Activated gamma-delta T cell treated with anti-CD3 and anti-CD28 coated beads, Interleukin-2, amount 50 U/mL, for 16 hours (primary cell): ENCODE results near the gene CENPVL2.
"Not testable (repeated sequence)": the region's sequence is repeated elsewhere in the genome, so short reads cannot be mapped to it uniquely, and the experiment has no call there.

ENCODE experiments used
- DNase-seq: peaks from one replicate; pipeline ENCODE4 v3.0.0-alpha.2; 2020; ENCODE audit warnings: low read depth

CENPVL2 gene

GRCh38 chrX:51682720-51683062 is at the start of gene CENPVL2:
Gene CENPVL2, minus strand, starts transcription at chrX:51682831. Its CDS starts 0 bp downstream, at chrX:51682831.
- DNase-seq: not testable (repeated sequence)

- no peak for DNase-seq
These were observed 45.6 kb upstream of the CENPVL2 start for GRCh38 chrX:51728202-51728601.

GRCh38 chrX:51712943-51713647 is 30.5 kb upstream of the CENPVL2 start:
- not testable (repeated sequence) for DNase-seq

- DNase-seq: not testable (repeated sequence)
These were observed 27.9 kb upstream of the CENPVL2 start, which contains the start of gene CENPVL1 for GRCh38 chrX:51710277-51711164. Gene CENPVL1, plus strand, starts transcription at chrX:51710512. Its CDS starts 0 bp downstream, at chrX:51710512.

GRCh38 chrX:51697397-51697796 is 14.8 kb upstream of the CENPVL2 start:
- no peak for DNase-seq

GRCh38 chrX:51694254-51694653 is 11.6 kb upstream of the CENPVL2 start:
- DNase-seq: no peak

- not testable (repeated sequence) for DNase-seq
These were observed 567 bp downstream of the CENPVL2 start for GRCh38 chrX:51681808-51682719.

- not testable (repeated sequence) for DNase-seq
These were observed 2.8 kb downstream of the CENPVL2 start for GRCh38 chrX:51679689-51680433.

GRCh38 chrX:51665981-51666380 is 16.6 kb downstream of the CENPVL2 start:
- DNase-seq: no peak

- no peak for DNase-seq
These were observed 39.3 kb downstream of the CENPVL2 start for GRCh38 chrX:51643377-51643776.

GRCh38 chrX:51641421-51642021 is 41.1 kb downstream of the CENPVL2 start:
- no peak for DNase-seq

- DNase-seq: not testable (repeated sequence)
These were observed 46.1 kb downstream of the CENPVL2 start for GRCh38 chrX:51636511-51636910.
